PC-9 (cell line): ENCODE results near the gene MANF.

ENCODE experiments used
- EZH2 ChIP-seq: fragments of 200-600 bp; sonication (generic); IDR thresholded peaks from 2 replicates; pipeline ENCODE4 v1.8.0; 2017; ENCODE audit warnings: antibody characterized with exemption, low read depth
- TF ChIP-seq, protein P1 (sequence below): fragments of 200-600 bp; sonication (generic); conservative IDR thresholded peaks from 2 replicates; pipeline ENCODE4 v1.6.1; 2017; ENCODE audit warnings: mixed run types, antibody characterized with exemption, mild to moderate bottlenecking, moderate library complexity

GRCh38 chr3:51371943-51372557, 13.0 kb upstream of the MANF start:
- TF ChIP-seq, protein P1, sequence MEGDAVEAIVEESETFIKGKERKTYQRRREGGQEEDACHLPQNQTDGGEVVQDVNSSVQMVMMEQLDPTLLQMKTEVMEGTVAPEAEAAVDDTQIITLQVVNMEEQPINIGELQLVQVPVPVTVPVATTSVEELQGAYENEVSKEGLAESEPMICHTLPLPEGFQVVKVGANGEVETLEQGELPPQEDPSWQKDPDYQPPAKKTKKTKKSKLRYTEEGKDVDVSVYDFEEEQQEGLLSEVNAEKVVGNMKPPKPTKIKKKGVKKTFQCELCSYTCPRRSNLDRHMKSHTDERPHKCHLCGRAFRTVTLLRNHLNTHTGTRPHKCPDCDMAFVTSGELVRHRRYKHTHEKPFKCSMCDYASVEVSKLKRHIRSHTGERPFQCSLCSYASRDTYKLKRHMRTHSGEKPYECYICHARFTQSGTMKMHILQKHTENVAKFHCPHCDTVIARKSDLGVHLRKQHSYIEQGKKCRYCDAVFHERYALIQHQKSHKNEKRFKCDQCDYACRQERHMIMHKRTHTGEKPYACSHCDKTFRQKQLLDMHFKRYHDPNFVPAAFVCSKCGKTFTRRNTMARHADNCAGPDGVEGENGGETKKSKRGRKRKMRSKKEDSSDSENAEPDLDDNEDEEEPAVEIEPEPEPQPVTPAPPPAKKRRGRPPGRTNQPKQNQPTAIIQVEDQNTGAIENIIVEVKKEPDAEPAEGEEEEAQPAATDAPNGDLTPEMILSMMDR, result peak; percentile 82
- TF ChIP-seq EZH2, result no peak
